ENCODE measurements around the gene INHBA. TPM values are rescaled to one million over a fixed set of nuclear protein-coding genes. Genes with fewer than 3 reads are reported as not detected.

Gene INHBA
- total RNA-seq (2021), result 1.6 and 1.7 TPM in 2 replicates
- long read RNA-seq, partial matches to known transcripts, result 0 of 3 reads
- long read RNA-seq, other reads (novel, unspliced or antisense), result 1 of 3 reads

DNA sequence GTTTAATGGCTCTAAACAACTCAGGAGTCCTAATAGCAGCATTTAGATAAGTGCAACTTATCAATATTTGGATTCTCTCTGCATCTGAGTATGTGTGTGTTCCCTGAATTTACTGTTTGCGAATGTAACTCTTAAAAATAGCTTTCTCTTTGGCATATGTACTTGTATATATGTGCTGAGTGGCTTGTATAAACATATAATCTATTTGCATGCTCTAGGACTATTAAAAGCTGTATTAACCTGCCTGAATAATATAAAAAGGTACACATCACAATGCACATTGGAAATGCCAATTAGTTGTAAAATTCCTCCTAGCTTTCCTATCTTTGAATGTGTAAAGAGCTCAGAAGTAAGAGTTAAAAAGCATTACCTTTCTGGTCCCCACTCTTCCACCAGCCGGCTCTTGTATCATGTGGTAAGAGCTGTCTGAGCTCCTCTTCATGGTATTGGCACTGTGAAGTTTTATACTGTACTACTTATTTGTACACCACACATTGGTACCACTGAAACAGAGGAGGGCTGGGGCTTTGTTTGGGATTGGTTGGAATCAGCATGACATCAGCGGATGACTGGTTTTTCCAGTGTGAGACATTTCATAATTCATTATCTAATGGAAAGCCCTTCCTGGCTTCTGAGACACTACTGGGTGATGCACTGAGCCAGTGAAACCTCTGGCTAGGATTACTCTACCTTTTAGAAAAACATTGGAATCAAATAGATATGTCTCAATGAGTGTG lies at the start of gene INHBA:
Gene INHBA, minus strand, starts transcription at position 456 of the 737 bp plus-strand sequence. CDS start 2,716 bp downstream, outside the sequence.
- Histone ChIP-seq H2BK20ac (ENCODE audit: low read depth, low read length, poor library complexity, severe bottlenecking) (no peak within 1 kb of the TSS), H3K56ac (ENCODE audit: insufficient read length, low read depth, low read length) (no peak within 1 kb of the TSS), H3K18ac (ENCODE audit: insufficient read length, low read depth, low read length) (no peak within 1 kb of the TSS), H3K9me3 (ENCODE audit: control insufficient read depth, low read depth, low read length) (no peaks in the 10 kb centered on the region), H2BK5ac (ENCODE audit: insufficient read length, low read length) (no peak within 1 kb of the TSS), H3K79me1 (ENCODE audit: insufficient read depth, low read depth, low read length, poor library complexity, severe bottlenecking) (no peaks in the 10 kb centered on the region), H4K20me1 (ENCODE audit: control insufficient read depth, insufficient read depth, insufficient read length) (no peaks in the 10 kb centered on the region), H3K4me1 (ENCODE audit: insufficient read depth, low read length) (peaks cover 8% of the 10 kb centered on the region; the same call in 1 of the 2 replicates), H3K4me2 (ENCODE audit: insufficient read depth, insufficient read length, low read length) (no peak within 1 kb of the TSS), H3K23me2 (ENCODE audit: insufficient read length, low read depth, low read length, poor library complexity, severe bottlenecking) (peaks cover 28% of the 10 kb centered on the region), H3T11ph (ENCODE audit: low read length) (no peak within 1 kb of the TSS), H4K5ac (ENCODE audit: insufficient read length, low read depth, low read length) (no peak within 1 kb of the TSS), H3K14ac (ENCODE audit: insufficient read depth, low read length) (no peak within 1 kb of the TSS), H2AFZ (ENCODE audit: low read length) (no peak within 1 kb of the TSS), H3K9ac (ENCODE audit: extremely low read depth, insufficient read length, low read length) (no peak within 1 kb of the TSS), H3K23ac (ENCODE audit: insufficient read length, low read depth, low read length) (no peak within 1 kb of the TSS), H2AK5ac (ENCODE audit: insufficient read length, low read length) (no peak within 1 kb of the TSS), H4K8ac (replicated peaks; ENCODE audit: insufficient read length, low read depth, low read length) (no peak within 1 kb of the TSS), H3K27me3 (ENCODE audit: insufficient read depth, low read length) (peaks cover 9% of the 10 kb centered on the region; the same call in 1 of the 2 replicates), H4K91ac (ENCODE audit: insufficient read length, low read depth, low read length) (no peak within 1 kb of the TSS), H2BK15ac (ENCODE audit: low read depth, low read length) (no peak within 1 kb of the TSS), H3K27ac (ENCODE audit: insufficient read length, low read depth, low read length) (no peak within 1 kb of the TSS), H3K79me2 (ENCODE audit: insufficient read depth, low read length) (no peaks in the 10 kb centered on the region), H2BK12ac (ENCODE audit: insufficient read length, low read depth, low read length) (no peak within 1 kb of the TSS), H3K4ac (ENCODE audit: low read depth, low read length) (no peak within 1 kb of the TSS), H2BK120ac (ENCODE audit: low read depth, low read length, poor library complexity, severe bottlenecking) (no peak within 1 kb of the TSS)
- Mint-ChIP-seq H3K4me3 (no peak within 1 kb of the TSS), H3K9me3 (no peaks in the 10 kb centered on the region; a peak in 1 of 5 replicates), H3K4me1 (peaks cover 73% of the 10 kb centered on the region in 2 experiments), H3K27ac (no peak within 1 kb of the TSS), H3K27me3 (ENCODE audit: low read depth) (peaks cover 55% of the 10 kb centered on the region), H3K36me3 (ENCODE audit: insufficient read depth in 1 of 3, low read depth in 3 of 3) (no peaks in the 10 kb centered on the region)
- no peak for DNase-seq
- no CpG with 5 or more reads among the region's 3 CpGs for WGBS (ENCODE audit: extremely low coverage, insufficient read length, low lambda C conversion rate)
- TF ChIP-seq, protein P1, sequence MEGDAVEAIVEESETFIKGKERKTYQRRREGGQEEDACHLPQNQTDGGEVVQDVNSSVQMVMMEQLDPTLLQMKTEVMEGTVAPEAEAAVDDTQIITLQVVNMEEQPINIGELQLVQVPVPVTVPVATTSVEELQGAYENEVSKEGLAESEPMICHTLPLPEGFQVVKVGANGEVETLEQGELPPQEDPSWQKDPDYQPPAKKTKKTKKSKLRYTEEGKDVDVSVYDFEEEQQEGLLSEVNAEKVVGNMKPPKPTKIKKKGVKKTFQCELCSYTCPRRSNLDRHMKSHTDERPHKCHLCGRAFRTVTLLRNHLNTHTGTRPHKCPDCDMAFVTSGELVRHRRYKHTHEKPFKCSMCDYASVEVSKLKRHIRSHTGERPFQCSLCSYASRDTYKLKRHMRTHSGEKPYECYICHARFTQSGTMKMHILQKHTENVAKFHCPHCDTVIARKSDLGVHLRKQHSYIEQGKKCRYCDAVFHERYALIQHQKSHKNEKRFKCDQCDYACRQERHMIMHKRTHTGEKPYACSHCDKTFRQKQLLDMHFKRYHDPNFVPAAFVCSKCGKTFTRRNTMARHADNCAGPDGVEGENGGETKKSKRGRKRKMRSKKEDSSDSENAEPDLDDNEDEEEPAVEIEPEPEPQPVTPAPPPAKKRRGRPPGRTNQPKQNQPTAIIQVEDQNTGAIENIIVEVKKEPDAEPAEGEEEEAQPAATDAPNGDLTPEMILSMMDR (conservative IDR thresholded peaks at IDR 0.05), result no peak
